ENCODE data around the gene SAMD11. TPM values are rescaled to one million over a fixed set of nuclear protein-coding genes. Genes with fewer than 3 reads are reported as not detected.

SAMD11 gene
- total and polyA plus RNA-seq, 2 of the 13 experiments (the other 11 are each of a cell fraction or from before 2014, with no cell fraction given): 0.11 TPM; not detected in 1

GRCh38 chr1:975896-976683, 52.4 kb downstream of the SAMD11 start (continued):
- 0 out of 2 replicates have a peak, but pooled peaks have one; percentile 18 for TF ChIP-seq HIC2 (CRISPR knock-in tag; IDR thresholded peaks at IDR 0.05; ENCODE audit: low read depth)
- 0 out of 2 replicates have a peak, but pooled peaks have one; percentile 50 for TF ChIP-seq EZH2 (conservative IDR thresholded peaks at IDR 0.05; ENCODE audit: low read depth, low read length)
- TF ChIP-seq ATF3 (CRISPR knock-in tag; IDR thresholded peaks at IDR 0.05): no peak
- TF ChIP-seq ZBTB10 (CRISPR knock-in tag; IDR thresholded peaks at IDR 0.05; ENCODE audit: borderline replicate concordance): peak; percentile 36; the same call in 1 of the 2 replicates
- TF ChIP-seq IRF9 (CRISPR knock-in tag; IDR thresholded peaks at IDR 0.05; ENCODE audit: borderline replicate concordance): 0 out of 2 replicates have a peak, but pooled peaks have one; percentile 35
- peak; percentile 44 for TF ChIP-seq ZNF781 (CRISPR knock-in tag; IDR thresholded peaks at IDR 0.05; ENCODE audit: borderline replicate concordance, not compliant biosample characterization)
- peak; percentile 63 for TF ChIP-seq SAP130 (CRISPR knock-in tag; IDR thresholded peaks at IDR 0.05; ENCODE audit: low read depth)
- peak; percentile 84 for TF ChIP-seq KDM2A (CRISPR knock-in tag; IDR thresholded peaks at IDR 0.05; ENCODE audit: borderline replicate concordance, low read depth)
- peak; percentile 81 for TF ChIP-seq RAD21 (CRISPR knock-in tag; IDR thresholded peaks at IDR 0.05)
- peak; percentile 67; the same call in 1 of the 2 replicates for TF ChIP-seq NFE2L1 (CRISPR knock-in tag; IDR thresholded peaks at IDR 0.05; ENCODE audit: borderline replicate concordance)
- TF ChIP-seq ZNF335 (CRISPR knock-in tag; IDR thresholded peaks at IDR 0.05): 0 out of 2 replicates have a peak, but pooled peaks have one; percentile 34
- TF ChIP-seq ZNF776 (CRISPR knock-in tag; IDR thresholded peaks at IDR 0.05): peak; percentile 76; the same call in 1 of the 2 replicates
- peak; percentile 80; the same call in 1 of the 2 replicates for TF ChIP-seq GABPB1 (CRISPR knock-in tag; IDR thresholded peaks at IDR 0.05)
- no peak for TF ChIP-seq ZKSCAN8 (CRISPR knock-in tag; IDR thresholded peaks at IDR 0.05; ENCODE audit: borderline replicate concordance)
- 0 out of 2 replicates have a peak, but pooled peaks have one; percentile 57 for TF ChIP-seq SAFB2 (CRISPR knock-in tag; IDR thresholded peaks at IDR 0.05; ENCODE audit: borderline replicate concordance, low read depth)
- TF ChIP-seq RBFOX2 (IDR thresholded peaks at IDR 0.05; ENCODE audit: low read depth, low read length): 0 out of 2 replicates have a peak, but pooled peaks have one; percentile 17
- no peak for TF ChIP-seq GLMP (CRISPR knock-in tag; IDR thresholded peaks at IDR 0.05; ENCODE audit: borderline replicate concordance)
- no peak for TF ChIP-seq ZBTB3 (CRISPR knock-in tag; IDR thresholded peaks at IDR 0.05; ENCODE audit: borderline replicate concordance, low read depth)
- 0 out of 2 replicates have a peak, but pooled peaks have one; percentile 52 for TF ChIP-seq SP4 (CRISPR knock-in tag; IDR thresholded peaks at IDR 0.05)
- no peak for TF ChIP-seq ZSCAN21 (CRISPR knock-in tag; IDR thresholded peaks at IDR 0.05; ENCODE audit: borderline replicate concordance)

Measured in HepG2 (cell line).